Activated CD8-positive, alpha-beta T cell treated with anti-CD3 and anti-CD28 coated beads, Interleukin-2, amount 10 ng/mL, durations not matched to agents 7 days and 5 days (primary cell): ENCODE results near the gene NLRP5. TPM values are rescaled to one million over a fixed set of nuclear protein-coding genes. Genes with fewer than 3 reads are reported as not detected.
"Not testable (repeated sequence)": the region's sequence is repeated elsewhere in the genome, so short reads cannot be mapped to it uniquely, and the experiment has no call there.

Source experiments
- ATAC-seq: fragments of 150-1000 bp; cut with Tn5 transposase; one replicate; pipeline ENCODE4 v1.10.0; 2021; ENCODE audit warnings: moderate library complexity
- CTCF ChIA-PET: fragments of 350-600 bp; sonication (Branson Sonifier 250); formaldehyde crosslinking; loops from one replicate; lab custom pipeline; 2021; ENCODE audit warnings: antibody characterized with exemption; lab: Charles Lee
- POLR2A ChIA-PET: fragments of 350-600 bp; sonication (Branson Sonifier 250); formaldehyde crosslinking; loops from one replicate; lab custom pipeline; 2021; ENCODE audit warnings: antibody characterized with exemption; lab: Charles Lee
- DNase-seq: peaks from one replicate; pipeline ENCODE4 v3.0.0-alpha.2; 2020
- H3K27ac Mint-ChIP-seq: one replicate; pipeline ENCODE4 v1.8.0; 2021; ENCODE audit warnings: mild to moderate bottlenecking, mixed read lengths
- H3K27me3 Mint-ChIP-seq: one replicate; pipeline ENCODE4 v1.8.0; 2021; ENCODE audit warnings: low read depth, mixed read lengths
- H3K36me3 Mint-ChIP-seq: one replicate; pipeline ENCODE4 v1.8.0; 2021; ENCODE audit warnings: low read depth, mixed read lengths
- H3K4me1 Mint-ChIP-seq: one replicate; pipeline ENCODE4 v1.8.0; 2021; ENCODE audit warnings: low read depth, mixed read lengths
- H3K4me3 Mint-ChIP-seq: one replicate; pipeline ENCODE4 v1.8.0; 2021; ENCODE audit warnings: mild to moderate bottlenecking, mixed read lengths
- H3K9me3 Mint-ChIP-seq: one replicate; pipeline ENCODE4 v1.8.0; 2022; ENCODE audit warnings: mixed read lengths; ENCODE audit not compliant: insufficient read depth
- total RNA-seq, 2 experiments: library from RNA; stranded (reverse); gene quantifications; one replicate each; pipeline ENCODE4 v1.2.3, GENCODE V29; 2021

Gene NLRP5
- total RNA-seq, 2 experiments from 2014 or later = not detected

DNA sequence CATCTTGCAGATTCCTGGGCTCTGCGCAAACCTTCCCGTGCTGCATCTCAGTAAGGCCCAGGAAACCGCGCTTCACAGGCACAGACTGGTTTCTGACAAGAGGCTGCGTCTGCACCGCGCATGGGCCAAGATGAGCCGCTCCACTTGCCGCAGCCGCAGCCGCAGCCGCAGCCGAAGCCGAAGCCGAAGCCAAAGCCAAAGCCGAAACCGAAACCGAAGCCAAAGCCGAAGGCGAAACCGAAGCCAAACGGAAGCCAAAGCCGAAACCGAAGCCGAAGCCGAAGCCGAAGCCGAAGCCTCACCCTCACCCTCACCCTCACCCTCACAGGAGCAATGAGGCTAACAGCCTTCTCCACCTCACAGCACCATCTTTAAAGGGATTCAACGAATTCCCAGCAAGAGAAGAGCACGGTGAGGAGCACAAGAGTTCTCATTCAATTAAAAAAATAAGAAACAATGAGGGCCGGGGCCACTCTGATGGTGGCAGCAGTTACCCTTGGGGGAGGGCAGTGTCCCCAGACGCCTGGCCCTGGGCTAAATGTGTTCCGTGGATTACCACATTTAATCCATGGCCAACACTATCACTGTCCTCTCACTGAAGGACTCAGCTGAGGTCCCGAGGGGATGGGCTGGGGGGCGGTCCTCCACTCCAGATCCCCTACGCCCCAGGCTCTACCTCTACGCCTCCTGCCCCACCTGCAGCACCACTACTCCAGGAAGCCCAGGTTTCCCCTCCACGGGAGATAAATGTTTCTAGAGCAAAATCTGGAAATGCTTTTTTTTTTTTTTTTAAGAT is 105.4 kb downstream of the NLRP5 start:
- ATAC-seq (no peak), DNase-seq (no peak)
- no peak overlapping the region for H3K4me3 Mint-ChIP-seq
- CTCF ChIA-PET = interaction anchor here (1.0 kb wide), 1 partner anchor 11 kb away, joined by 3 read pairs; no protein-coding TSS in a partner anchor
- H3K4me1 Mint-ChIP-seq = peaks cover 3% of the 10 kb centered on the region
- no peaks in the 10 kb centered on the region for H3K27me3 Mint-ChIP-seq
- no peak overlapping the region for H3K27ac Mint-ChIP-seq
- POLR2A ChIA-PET = no interaction called here
- peaks cover 35% of the 10 kb centered on the region for H3K36me3 Mint-ChIP-seq
- peaks cover 6% of the 10 kb centered on the region for H3K9me3 Mint-ChIP-seq

DNA sequence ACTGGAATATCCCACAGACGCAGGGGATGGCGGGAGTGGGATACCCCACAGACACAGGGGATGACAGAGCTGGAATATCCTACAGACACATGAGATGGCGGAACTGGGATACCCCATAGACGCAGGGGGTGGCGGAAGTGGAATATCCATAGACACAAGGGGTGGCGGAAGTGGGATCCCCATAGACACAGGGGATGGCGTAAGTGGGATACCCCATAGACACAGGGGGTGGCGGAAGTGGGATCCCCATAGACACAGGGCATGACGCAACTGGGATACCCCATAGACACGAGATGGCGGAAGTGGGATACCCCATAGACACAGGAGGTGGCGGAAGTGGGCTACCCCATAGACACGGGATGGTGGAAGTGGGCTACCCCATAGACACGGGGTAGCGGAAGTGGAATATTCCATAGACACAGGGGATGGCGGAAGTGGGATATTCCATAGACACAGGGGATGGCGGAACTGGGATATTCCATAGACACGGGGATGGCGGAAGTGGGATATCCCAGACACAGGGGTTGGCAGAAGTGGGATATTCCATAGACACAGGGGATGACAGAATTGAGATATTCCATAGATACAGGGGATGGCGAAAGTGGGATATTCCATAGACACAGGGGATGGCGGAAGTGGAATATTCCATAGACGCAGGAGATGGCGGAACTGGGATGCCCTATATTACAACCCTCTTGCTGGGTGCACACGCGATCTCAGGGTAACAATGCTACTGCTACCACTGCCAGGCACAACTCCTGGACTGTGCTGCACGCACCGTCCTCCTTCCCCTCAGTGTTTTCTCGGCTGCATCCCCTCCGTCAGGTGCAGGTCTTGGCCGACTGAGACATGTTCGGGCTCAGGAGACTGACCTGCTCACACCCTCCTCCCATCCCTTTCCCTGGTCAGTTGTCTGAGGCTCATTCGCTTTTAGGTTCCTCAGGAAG is 106.4 kb downstream of the NLRP5 start:
- POLR2A ChIA-PET = no interaction called here
- DNase-seq (no peak), ATAC-seq (no peak)
- H3K4me1 Mint-ChIP-seq = peaks cover 3% of the 10 kb centered on the region
- peaks cover 6% of the 10 kb centered on the region for H3K9me3 Mint-ChIP-seq
- peaks cover 41% of the 10 kb centered on the region for H3K36me3 Mint-ChIP-seq
- no peaks in the 10 kb centered on the region for H3K27me3 Mint-ChIP-seq
- CTCF ChIA-PET = no interaction called here
- H3K4me3 Mint-ChIP-seq = no peak overlapping the region
- H3K27ac Mint-ChIP-seq = no peak overlapping the region

DNA sequence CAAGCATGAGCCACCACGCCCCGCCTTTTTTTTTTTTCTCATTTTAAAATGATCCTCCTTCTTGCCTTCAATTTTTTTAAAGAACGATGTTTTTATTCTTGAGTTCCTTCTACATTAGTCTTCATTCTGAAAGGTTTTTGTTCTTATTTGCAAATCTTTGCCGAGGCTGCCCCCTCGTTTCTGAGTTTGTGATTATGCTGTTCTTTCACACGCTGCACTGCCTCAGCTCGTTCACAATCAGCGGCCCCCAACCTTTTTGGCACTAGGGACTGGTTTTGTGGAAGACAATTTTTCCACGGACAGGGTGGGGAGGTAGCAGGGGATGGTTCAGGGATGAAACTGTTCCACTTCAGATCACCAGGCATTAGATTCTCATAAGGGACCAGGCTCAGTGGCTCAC is 107.9 kb downstream of the NLRP5 start:
- H3K27me3 Mint-ChIP-seq = no peaks in the 10 kb centered on the region
- POLR2A ChIA-PET = no interaction called here
- no peak for ATAC-seq
- CTCF ChIA-PET = interaction anchor here (1.9 kb wide), 1 partner anchor 13 kb away, joined by 6 read pairs; no protein-coding TSS in a partner anchor
- DNase-seq = no peak
- H3K9me3 Mint-ChIP-seq = peaks cover 6% of the 10 kb centered on the region
- H3K27ac Mint-ChIP-seq = no peak overlapping the region
- H3K36me3 Mint-ChIP-seq = peaks cover 36% of the 10 kb centered on the region
- no peak overlapping the region for H3K4me3 Mint-ChIP-seq
- peaks cover 3% of the 10 kb centered on the region for H3K4me1 Mint-ChIP-seq

DNA sequence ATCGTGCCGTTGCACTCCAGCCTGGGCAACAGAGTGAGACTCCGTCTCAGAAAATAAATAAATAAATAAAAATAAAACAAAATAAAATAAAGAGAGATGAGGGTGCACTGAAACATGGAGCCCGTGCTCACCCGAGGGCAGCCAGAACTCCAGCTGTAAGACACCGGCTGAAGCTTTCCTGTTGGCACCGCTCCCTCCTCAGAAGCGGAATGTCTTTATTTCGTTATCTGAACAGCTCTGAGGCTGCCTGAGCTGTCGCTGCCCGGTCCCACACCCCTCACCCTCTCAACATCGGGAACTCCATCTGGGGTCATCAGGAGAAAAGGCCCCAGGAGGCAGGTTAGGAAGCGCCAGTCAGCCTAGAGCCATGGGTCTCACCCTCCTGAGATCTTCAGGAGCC is 110.1 kb downstream of the NLRP5 start:
- CTCF ChIA-PET = interaction anchor here (1.5 kb wide), 1 partner anchor 9 kb away, joined by 7 read pairs; no protein-coding TSS in a partner anchor
- DNase-seq = no peak
- no peak overlapping the region for H3K4me3 Mint-ChIP-seq
- no peak overlapping the region for H3K27ac Mint-ChIP-seq
- peaks cover 3% of the 10 kb centered on the region for H3K4me1 Mint-ChIP-seq
- ATAC-seq = no peak
- POLR2A ChIA-PET = no interaction called here
- H3K27me3 Mint-ChIP-seq = no peaks in the 10 kb centered on the region
- H3K36me3 Mint-ChIP-seq = peaks cover 38% of the 10 kb centered on the region
- peaks cover 6% of the 10 kb centered on the region for H3K9me3 Mint-ChIP-seq

GRCh38 chr19:56097306-56097705 is 110.7 kb downstream of the NLRP5 start:
- Mint-ChIP-seq H3K9me3 (peaks cover 6% of the 10 kb centered on the region), H3K27ac (no peak overlapping the region), H3K4me1 (peaks cover 3% of the 10 kb centered on the region), H3K27me3 (no peaks in the 10 kb centered on the region), H3K36me3 (peaks cover 38% of the 10 kb centered on the region), H3K4me3 (no peak overlapping the region)
- ChIA-PET CTCF (no interaction called here), POLR2A (no interaction called here)
- ATAC-seq = no peak
- DNase-seq = no peak

DNA sequence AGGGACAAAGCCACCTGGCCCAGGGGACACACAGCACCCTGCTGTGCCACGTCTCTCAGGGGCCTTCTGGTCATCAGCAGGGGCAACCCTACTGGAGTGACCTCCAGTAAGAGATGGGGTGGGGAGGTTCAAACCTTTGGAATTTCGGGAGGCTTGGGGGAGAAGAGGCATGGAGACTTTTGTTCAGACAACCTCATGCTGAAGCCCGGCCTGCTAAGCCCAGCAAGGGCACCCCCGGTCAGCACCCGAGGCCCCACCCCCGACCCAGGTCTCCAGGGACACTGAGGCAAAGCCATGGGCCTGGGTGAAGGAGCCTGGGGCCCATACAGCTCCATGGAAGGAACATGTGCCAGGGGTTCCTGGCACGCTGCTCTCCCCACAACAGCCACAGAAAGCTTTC is 111.2 kb downstream of the NLRP5 start:
- H3K27me3 Mint-ChIP-seq = no peaks in the 10 kb centered on the region
- H3K4me3 Mint-ChIP-seq = no peak overlapping the region
- peaks cover 35% of the 10 kb centered on the region for H3K36me3 Mint-ChIP-seq
- DNase-seq (no peak), ATAC-seq (no peak)
- no peak overlapping the region for H3K27ac Mint-ChIP-seq
- H3K4me1 Mint-ChIP-seq = peaks cover 2% of the 10 kb centered on the region
- POLR2A ChIA-PET = no interaction called here
- CTCF ChIA-PET = no interaction called here
- peaks cover 6% of the 10 kb centered on the region for H3K9me3 Mint-ChIP-seq

DNA sequence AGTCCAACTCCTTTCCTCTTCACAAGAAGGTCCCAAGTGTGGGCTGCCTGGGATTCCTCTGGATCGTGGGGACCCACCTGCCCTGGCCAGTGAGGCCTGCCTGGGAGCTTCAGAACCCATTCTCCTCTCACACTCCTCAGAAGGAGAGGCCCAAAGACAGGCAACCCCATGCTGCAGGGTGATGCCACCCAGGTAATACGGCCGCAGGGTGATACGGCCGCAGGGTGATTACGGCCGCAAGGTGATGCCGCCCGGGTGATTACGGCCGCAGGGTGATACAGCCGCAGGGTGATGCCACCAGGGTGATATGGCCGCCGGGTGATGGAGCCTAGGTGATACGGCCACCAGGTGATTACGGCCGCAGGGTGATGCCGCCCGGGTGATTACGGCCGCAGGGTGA is 111.7 kb downstream of the NLRP5 start:
- H3K27ac Mint-ChIP-seq, H3K27me3 Mint-ChIP-seq, POLR2A ChIA-PET, DNase-seq, ATAC-seq, H3K9me3 Mint-ChIP-seq, H3K4me3 Mint-ChIP-seq, H3K4me1 Mint-ChIP-seq, CTCF ChIA-PET: not testable (repeated sequence)
- H3K36me3 Mint-ChIP-seq = peaks cover 30% of the 10 kb centered on the region

DNA sequence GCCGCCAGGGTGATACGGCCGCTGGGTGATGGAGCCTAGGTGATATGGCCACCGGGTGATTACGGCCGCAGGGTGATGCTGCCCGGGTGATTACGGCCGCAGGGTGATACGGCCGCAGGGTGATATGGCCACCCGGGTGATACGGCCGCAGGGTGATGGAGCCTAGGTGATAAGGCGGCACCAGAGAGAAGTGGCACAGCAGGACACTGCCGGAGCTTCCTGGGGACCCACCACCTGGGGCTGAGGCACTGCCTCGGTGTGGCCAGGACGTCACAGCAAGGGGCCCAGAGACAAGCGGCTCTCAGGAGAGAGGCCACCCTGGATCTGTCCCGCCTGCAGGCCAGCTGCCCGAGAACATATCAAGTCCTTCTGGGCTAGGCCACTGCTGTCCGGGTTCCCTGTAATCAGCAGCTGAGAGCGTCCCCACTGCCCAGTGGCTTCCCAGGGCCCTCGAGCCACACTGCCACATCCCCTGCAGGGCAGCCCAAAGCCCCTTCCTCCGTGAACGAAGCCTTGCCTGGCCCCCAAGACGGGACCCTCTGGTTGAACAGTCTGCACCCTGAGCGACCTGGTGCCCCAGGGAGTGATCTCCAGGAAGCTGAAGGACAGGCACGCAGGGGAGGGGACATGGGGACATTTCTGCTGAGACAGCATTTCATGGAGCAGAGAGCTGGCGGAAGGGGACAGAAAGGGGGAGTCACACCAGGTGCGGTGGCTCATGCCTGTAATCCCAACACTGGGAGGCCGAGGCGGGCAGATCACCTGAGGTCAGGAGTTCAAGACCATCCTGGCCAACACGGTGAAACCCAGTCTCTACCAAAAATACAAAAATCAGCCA is 112.4 kb downstream of the NLRP5 start:
- Mint-ChIP-seq H3K4me1 (no peaks in the 10 kb centered on the region), H3K36me3 (peaks cover 25% of the 10 kb centered on the region), H3K9me3 (no peaks in the 10 kb centered on the region), H3K4me3 (no peak overlapping the region), H3K27me3 (no peaks in the 10 kb centered on the region), H3K27ac (no peak overlapping the region)
- ChIA-PET CTCF (no interaction called here), POLR2A (no interaction called here)
- DNase-seq (no peak), ATAC-seq (no peak)

- ChIA-PET POLR2A (no interaction called here), CTCF (no interaction called here)
- no peak for ATAC-seq
- DNase-seq = no peak
- H3K4me1 Mint-ChIP-seq = peaks cover 4% of the 10 kb centered on the region
- H3K4me3 Mint-ChIP-seq = no peak overlapping the region
- H3K27me3 Mint-ChIP-seq = no peaks in the 10 kb centered on the region
- peaks cover 20% of the 10 kb centered on the region for H3K36me3 Mint-ChIP-seq
- no peak overlapping the region for H3K27ac Mint-ChIP-seq
- no peaks in the 10 kb centered on the region for H3K9me3 Mint-ChIP-seq
Observed at GRCh38 chr19:56099638-56100539, 113.3 kb downstream of the NLRP5 start.

- CTCF ChIA-PET = no interaction called here
Observed at GRCh38 chr19:56101095-56101494, 114.5 kb downstream of the NLRP5 start.

More at GRCh38 chr19:56101095-56101494, 114.5 kb downstream of the NLRP5 start:
- H3K27ac Mint-ChIP-seq = no peak overlapping the region
- peaks cover 14% of the 10 kb centered on the region for H3K4me1 Mint-ChIP-seq
- peaks cover 13% of the 10 kb centered on the region for H3K36me3 Mint-ChIP-seq
- H3K27me3 Mint-ChIP-seq = no peaks in the 10 kb centered on the region
- no peak for DNase-seq
- no peak for ATAC-seq
- H3K4me3 Mint-ChIP-seq = no peak overlapping the region
- POLR2A ChIA-PET = no interaction called here
- no peaks in the 10 kb centered on the region for H3K9me3 Mint-ChIP-seq
